ENCODE measurements around the gene ANKDD1A. TPM values are rescaled to one million over a fixed set of nuclear protein-coding genes. Genes with fewer than 3 reads are reported as not detected.

The ANKDD1A gene
- total and polyA plus RNA-seq, 8 donors: 3.4 to 13.5 (median 10.9) TPM

GRCh38 chr15:64909546-64909945 lies 2.2 kb upstream of the ANKDD1A start:
- intact Hi-C loops (cut with DNase I): loop anchor here in 1 of 2 donors (10.0 kb wide), 1 partner anchor 175 kb away; no protein-coding TSS in a partner anchor
- peaks cover 0 to 30% of the 10 kb centered on the region in 2 donors for H3K4me1 ChIP-seq
- no peaks in the 10 kb centered on the region for H3K9me3 ChIP-seq
- no peak overlapping the region for H3K4me3 ChIP-seq
- TF ChIP-seq, protein P1, sequence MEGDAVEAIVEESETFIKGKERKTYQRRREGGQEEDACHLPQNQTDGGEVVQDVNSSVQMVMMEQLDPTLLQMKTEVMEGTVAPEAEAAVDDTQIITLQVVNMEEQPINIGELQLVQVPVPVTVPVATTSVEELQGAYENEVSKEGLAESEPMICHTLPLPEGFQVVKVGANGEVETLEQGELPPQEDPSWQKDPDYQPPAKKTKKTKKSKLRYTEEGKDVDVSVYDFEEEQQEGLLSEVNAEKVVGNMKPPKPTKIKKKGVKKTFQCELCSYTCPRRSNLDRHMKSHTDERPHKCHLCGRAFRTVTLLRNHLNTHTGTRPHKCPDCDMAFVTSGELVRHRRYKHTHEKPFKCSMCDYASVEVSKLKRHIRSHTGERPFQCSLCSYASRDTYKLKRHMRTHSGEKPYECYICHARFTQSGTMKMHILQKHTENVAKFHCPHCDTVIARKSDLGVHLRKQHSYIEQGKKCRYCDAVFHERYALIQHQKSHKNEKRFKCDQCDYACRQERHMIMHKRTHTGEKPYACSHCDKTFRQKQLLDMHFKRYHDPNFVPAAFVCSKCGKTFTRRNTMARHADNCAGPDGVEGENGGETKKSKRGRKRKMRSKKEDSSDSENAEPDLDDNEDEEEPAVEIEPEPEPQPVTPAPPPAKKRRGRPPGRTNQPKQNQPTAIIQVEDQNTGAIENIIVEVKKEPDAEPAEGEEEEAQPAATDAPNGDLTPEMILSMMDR (IDR thresholded peaks at IDR 0.05): no peak
- no peak for DNase-seq
- H3K36me3 ChIP-seq: no peaks in the 10 kb centered on the region
- ATAC-seq: no peak
- H3K27ac ChIP-seq: no peak overlapping the region
- peaks cover 0 to 31% of the 10 kb centered on the region in 2 donors for H3K27me3 ChIP-seq

DNA sequence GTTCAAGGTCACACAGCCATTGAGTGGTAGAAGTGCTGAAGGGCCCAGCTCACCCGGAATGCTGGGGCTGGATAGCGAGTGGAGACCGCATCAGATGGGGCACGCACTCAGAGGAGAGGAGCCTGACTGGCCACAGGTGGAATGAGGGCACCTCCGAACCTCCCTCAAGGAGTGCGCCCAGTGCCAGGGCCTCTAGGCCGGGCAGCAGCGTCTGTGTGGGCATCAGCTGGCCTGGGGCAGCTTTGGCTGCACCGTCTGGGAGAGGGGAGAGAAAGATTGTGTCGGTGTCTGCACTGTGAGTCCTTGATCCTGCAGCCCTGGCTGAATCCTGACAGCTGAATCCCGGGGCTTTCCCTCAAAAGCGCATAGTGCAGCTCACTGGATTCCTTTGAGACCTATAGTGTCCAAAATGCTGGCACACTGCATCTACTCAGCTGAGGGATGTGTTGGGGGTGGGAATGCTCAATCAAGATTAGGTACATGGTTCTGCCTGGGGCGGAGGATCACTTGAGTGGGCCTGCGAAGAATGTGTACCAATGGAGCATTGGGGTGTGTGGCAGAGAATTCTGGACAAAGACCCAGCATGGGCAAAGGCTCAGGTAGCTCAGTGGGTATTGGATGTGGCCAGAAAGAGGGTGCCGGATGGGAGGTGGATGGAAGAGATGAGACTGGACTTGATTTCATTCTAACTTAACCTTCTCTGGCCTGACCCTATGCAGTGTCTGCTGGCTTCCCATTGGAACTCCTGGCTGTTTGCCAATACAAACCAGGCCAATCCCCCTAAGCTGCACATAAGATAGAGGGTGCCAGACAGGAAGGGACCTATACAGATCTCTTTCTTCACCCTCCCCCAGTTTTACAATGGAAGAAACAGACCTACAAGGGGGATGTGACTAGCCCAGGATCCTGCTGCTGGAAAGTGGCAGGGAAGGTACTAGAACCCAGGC lies 950 bp downstream of the ANKDD1A start:
- DNase-seq (no peak), ATAC-seq (peak; percentile 4)
- H3K4me3 ChIP-seq: peak overlapping the region in 1 of 2 donors; percentile 52
- TF ChIP-seq, protein P1 (IDR thresholded peaks at IDR 0.05): no peak
- intact Hi-C loops (cut with DNase I): no loop called here
- H3K36me3 ChIP-seq: no peaks in the 10 kb centered on the region
- peaks cover 0 to 31% of the 10 kb centered on the region in 2 donors for H3K27me3 ChIP-seq
- H3K27ac ChIP-seq: no peak overlapping the region
- peaks cover 0 to 14% of the 10 kb centered on the region in 2 donors for H3K4me1 ChIP-seq
- no peaks in the 10 kb centered on the region for H3K9me3 ChIP-seq

DNA sequence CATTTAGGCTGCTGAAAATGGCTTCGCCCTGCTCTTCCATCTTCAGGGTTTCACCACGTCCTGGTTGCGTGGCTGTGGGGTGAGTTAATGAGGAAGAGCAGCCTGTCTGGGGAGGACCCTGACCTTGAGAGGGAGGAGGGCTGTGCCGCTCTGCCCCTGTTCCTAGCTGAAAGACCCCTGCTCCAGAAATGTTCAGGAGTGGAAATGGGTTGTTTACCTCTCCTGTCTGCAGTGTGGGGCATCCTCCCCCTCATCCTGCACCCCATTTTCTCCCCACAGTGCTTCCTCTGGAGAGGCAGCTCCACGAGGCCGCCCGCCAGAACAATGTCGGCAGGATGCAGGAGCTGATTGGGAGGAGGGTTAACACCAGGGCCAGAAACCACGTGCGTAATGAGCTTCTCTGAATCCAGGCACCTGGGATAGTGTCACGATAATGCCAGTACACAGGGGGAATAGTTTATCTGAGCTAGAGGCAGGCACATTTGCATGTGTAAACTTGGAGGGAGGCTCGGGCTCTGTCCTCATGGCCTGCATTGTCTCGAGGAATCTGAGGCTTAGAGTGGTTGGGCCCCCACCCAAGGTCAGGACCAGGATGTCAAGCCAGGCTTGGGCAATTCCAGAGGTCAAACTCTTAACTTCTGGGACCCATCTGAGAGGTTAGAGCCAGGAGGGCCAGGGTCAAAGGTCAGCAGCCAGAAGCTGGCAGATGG lies 4.0 kb downstream of the ANKDD1A start:
- H3K27ac ChIP-seq: no peak overlapping the region
- no peak for ATAC-seq
- peaks cover 0 to 20% of the 10 kb centered on the region in 2 donors for H3K27me3 ChIP-seq
- TF ChIP-seq, protein P1 (IDR thresholded peaks at IDR 0.05): no peak
- intact Hi-C loops (cut with DNase I): no loop called here
- H3K4me3 ChIP-seq: no peak overlapping the region
- no peaks in the 10 kb centered on the region for H3K9me3 ChIP-seq
- H3K4me1 ChIP-seq: peaks cover 0 to 14% of the 10 kb centered on the region in 2 donors
- H3K36me3 ChIP-seq: no peaks in the 10 kb centered on the region
- no peak for DNase-seq

DNA sequence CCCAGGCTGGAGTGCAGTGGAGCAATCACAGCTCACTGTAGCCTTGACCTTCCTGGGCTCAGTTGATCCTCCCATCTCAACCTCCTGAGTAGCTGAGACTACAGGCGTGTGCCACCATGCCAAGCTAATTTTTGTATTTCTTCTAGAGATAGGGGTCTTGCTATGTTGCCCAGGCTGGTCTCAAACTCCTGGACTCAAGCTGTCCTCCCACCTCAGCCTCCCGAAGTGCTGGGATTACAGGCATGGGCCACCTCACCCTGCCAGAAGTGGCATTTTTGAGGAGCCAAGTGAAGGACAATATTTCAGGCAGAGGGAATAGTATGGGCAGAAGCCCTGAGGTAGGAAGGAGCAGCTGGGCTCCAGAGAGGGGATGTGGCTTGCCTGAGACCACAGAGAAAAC lies 4.7 kb downstream of the ANKDD1A start:
- peaks cover 0 to 13% of the 10 kb centered on the region in 2 donors for H3K27me3 ChIP-seq
- no peak for ATAC-seq
- H3K4me1 ChIP-seq: peaks cover 0 to 10% of the 10 kb centered on the region in 2 donors
- DNase-seq: no peak
- H3K27ac ChIP-seq: no peak overlapping the region
- TF ChIP-seq, protein P1 (IDR thresholded peaks at IDR 0.05): no peak
- H3K4me3 ChIP-seq: no peak overlapping the region
- no peaks in the 10 kb centered on the region for H3K9me3 ChIP-seq
- H3K36me3 ChIP-seq: no peaks in the 10 kb centered on the region
- intact Hi-C loops (cut with DNase I): no loop called here

DNA sequence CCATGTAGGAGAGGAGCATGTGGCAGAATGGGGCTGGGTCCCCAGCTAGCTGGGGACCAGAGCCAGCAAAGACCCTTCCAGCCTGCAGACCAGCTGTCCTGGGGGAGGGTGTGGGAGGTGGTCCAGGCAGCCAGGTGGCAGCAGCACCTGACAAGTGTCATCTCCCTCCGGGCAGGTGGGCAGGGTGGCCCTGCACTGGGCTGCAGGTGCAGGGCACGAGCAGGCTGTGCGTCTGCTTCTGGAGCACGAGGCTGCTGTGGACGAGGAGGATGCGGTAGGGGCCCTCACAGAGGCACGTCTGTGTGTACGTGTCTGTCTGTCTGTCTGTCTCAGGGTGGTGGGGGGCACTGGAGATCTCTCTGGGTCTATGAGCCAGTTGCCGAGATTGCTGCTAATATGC lies 5.5 kb downstream of the ANKDD1A start:
- intact Hi-C loops (cut with DNase I): no loop called here
- Histone ChIP-seq H3K27me3 (peaks cover 0 to 4% of the 10 kb centered on the region in 2 donors), H3K36me3 (no peaks in the 10 kb centered on the region), H3K4me3 (no peak overlapping the region), H3K9me3 (no peaks in the 10 kb centered on the region), H3K27ac (no peak overlapping the region), H3K4me1 (peaks cover 0 to 2% of the 10 kb centered on the region in 2 donors)
- DNase-seq (no peak), ATAC-seq (no peak)
- TF ChIP-seq, protein P1 (IDR thresholded peaks at IDR 0.05): no peak
